Left renal cortex interstitium (tissue), 4 donors: Measurements from ENCODE around the gene ACVR1. TPM values are rescaled to one million over a fixed set of nuclear protein-coding genes. Genes with fewer than 3 reads are reported as not detected.
"Not testable (repeated sequence)": the region's sequence is repeated elsewhere in the genome, so short reads cannot be mapped to it uniquely, and the experiment has no call there.

Source experiments
- DNase-seq, 4 donors: peaks; one replicate each; pipeline ENCODE4 v3.0.0-alpha.2; 2013; ENCODE audit warnings: low read depth in 4 of 4, low spot score in 2 of 4, missing footprints in 1 of 4
- polyA plus RNA-seq, 4 donors: library from polyadenylated mRNA; unstranded; fragments of 120-200 nt; gene quantifications; one replicate each; pipeline ENCODE4 v1.2.1, GENCODE V29; 2013; ENCODE audit not compliant: insufficient read length in 4 of 4

The ACVR1 gene
- polyA plus RNA-seq, 4 donors = 24.5 to 33.8 (median 27.0) TPM

DNA sequence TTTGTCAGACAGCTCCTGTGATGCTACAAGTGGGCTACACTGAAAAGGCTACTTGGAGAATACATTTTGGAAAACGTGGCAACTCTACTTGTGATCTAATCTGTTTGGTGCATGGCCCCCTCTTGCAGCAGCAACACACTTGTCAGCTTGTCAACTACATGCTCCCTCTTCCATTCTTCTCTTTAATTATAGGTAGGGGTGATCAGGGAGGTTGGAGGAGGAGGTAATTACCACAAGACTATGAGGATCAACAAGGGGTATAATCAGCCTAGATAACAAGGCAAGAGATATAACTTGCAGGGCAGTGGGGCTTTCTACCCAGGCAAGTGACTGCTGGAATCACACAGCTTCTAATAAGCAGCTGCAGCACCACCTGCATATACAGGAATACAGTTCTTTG, 104.9 kb downstream of the ACVR1 start:
- DNase-seq = no peak

DNA sequence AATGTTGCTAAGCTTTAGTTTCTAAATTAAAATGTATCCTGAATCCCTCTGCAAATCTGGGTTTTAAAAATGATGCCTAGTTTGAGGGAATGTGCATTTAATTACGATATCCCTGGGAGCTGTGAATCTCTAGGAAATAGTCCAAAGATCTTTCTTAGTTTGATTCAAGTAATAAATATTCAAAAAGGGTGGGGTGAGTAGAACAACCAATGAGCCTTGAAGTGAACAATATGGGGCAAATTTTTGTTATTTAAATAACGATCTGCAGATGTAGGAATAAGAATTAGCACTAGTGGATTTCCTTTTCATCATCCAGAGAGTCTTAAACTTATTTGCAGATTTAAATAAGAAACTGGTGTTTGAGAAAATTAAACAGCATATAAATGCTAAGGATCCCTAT, 106.3 kb downstream of the ACVR1 start:
- DNase-seq = no peak

DNA sequence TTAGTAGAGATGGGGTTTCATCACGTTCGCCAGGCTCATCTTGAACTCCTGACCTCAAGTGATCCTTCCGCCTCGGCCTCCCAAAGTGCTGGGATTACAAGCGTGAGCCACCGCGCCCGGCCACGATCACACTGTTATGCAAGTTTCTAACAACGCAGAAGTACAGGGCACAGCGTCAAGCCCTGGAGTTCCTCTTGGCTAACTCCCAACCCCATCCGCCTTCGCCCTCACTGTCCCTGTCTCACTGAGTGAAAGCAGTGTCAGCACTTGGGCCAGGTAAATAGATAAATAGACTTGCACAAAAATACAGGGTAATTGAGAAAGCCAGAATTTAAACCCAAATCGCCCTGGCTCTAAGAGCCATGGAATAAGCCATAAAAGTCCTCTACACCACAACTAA, 111.7 kb downstream of the ACVR1 start:
- no peak for DNase-seq

DNA sequence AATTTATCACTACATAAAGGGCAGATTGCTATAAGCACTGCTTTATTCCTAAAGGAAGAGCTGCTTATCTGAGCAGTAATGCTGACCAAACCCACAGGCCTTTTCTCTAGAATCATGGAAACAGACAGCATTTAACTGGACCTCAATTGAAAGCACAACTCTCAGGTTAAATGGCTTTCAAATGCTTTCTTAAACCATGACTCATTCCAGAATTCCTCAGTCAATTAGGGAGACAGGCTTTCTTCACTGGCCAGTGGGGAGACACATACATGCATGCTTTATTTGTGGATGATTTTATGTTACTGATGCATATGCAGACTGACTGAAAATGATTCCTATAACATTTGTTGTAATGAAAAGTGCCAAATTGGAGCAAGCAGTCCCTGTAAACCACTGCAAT, 114.6 kb downstream of the ACVR1 start:
- DNase-seq = no peak

DNA sequence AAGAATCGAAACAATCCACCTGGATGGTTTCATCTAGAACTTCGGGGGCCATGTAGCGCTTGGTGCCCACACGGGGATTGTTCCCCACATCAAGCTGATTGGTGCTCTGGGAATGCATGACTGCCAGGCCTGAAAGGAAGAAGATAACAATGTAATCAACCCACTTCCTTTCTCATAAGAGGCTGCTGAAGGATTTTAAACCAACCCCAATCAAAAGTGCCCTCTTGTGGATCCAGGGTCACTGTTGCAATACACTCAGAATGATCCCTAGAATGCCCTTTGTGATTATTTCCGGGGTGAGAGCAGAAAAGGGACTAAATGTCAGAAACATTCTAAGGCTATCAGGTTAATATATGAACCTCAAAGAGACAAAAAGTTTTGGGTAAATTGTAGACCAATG, 115.2 kb downstream of the ACVR1 start:
- no peak for DNase-seq

DNA sequence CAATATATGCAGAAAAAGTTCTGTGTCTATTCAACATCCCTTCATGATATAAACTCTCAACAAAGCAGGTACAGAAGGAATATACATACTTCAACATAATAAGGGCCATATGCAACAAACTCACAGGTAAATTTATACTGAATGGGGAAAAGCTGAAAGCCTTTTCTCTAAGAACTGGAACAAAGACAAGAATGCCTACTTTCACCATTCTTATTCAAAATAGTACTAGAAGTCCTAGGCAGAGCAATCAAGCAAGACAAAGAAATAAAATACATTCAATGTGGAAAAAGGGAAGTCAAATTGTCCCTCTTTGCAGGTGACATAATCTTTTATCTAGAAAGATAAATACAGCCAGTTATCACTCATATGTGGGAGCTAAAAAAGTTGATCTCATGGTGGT, 116.3 kb downstream of the ACVR1 start:
- no peak for DNase-seq

DNA sequence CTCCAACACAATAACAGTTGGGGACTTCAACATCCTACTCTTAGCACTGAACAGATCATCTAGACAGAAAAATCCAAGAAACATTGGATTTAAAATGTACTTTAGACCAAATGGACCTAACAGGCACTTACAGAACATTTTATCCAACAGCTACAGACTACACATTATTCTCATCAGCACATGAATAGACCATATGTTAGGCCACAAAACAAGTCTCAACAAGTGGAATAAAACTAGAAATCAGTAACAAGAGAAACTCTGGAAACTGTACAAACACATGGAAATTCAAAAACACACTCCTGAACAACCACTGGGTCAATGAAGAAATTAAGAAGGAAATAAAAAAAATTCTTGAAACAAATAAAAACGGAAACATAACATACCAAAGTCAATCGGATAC, 117.5 kb downstream of the ACVR1 start:
- no peak for DNase-seq

DNA sequence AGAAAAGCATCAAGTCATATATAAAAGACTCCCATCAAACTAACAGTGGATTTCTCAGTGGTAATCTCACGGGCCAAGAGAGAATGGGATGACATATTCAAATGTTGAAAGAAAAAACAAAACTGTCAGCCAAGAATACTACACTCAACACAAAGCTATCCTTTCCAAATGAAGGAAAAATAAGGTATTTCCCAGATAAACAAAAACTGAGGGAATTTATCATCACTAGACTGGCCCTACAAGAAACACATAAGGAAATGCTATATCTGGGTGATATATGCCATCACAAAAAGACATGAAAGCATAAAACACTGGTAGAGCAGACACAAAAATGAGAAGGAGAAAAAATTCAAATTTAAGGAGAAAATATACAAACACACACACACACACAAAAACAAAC, 118.6 kb downstream of the ACVR1 start:
- no peak for DNase-seq

DNA sequence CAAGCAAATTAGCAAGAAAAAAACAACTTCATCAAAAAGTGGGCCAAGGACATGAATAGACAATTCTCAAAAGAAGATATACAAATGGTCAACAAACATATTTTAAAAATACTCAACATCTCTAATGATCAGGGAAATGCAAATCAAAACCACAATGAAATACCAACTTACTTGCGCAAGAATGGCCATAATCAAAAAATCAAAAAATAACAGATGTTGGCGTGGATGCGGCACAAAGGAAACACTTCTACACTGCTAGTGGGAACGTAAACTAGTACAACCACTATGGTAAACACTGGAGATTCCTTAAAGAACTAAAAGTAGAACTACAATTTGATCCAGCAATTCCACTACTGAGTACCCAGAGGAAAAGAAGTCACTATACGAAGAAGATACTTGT, 119.7 kb downstream of the ACVR1 start:
- not testable (repeated sequence) for DNase-seq

DNA sequence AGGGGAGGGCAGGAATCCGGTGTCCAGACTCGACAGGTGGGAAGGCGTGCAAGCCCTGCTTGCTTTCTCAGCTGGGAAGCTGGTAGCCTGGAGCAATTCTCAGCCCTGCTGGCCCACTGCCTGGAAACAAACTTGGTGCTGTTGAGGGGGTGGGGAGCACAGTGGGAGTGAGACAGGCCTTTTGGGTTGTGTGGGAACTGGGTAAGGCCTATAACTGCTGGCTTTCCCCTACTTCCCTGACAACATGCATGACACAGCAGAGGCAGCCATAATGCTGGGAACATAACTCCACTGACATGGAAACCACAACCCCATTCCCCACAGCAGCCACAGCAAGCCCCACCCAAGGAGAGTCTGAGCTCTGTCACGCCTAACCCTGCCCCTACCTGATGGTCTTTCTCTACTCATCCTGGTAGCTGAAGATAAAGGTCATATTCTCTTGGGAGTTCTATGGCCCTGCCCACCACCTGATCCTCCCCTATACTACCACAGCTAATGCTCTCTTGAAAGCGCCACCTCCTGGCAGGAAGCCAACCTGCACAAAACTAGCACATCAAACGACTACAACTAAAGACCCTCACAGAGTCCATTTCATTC, 124.6 kb downstream of the ACVR1 start:
- DNase-seq = no peak

DNA sequence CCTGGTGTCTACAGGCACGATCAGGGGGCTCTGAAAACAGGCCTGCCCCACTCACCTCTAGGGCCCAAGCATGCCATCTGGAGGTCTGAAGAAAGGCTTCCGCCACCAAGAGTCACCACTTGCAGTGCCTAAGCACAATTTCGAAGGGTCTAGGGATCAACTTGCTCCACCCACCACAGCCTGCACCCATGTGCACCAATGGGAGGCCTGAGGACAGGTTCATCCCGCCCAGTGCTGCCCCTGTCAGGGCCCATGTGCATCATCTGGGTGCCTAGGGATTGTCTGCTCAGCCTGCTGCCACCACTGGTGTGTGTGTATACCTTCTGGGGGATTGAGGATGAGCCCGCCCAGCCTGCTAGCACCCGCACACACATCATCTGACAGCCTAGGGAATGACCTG, 126.4 kb downstream of the ACVR1 start:
- DNase-seq = no peak

DNA sequence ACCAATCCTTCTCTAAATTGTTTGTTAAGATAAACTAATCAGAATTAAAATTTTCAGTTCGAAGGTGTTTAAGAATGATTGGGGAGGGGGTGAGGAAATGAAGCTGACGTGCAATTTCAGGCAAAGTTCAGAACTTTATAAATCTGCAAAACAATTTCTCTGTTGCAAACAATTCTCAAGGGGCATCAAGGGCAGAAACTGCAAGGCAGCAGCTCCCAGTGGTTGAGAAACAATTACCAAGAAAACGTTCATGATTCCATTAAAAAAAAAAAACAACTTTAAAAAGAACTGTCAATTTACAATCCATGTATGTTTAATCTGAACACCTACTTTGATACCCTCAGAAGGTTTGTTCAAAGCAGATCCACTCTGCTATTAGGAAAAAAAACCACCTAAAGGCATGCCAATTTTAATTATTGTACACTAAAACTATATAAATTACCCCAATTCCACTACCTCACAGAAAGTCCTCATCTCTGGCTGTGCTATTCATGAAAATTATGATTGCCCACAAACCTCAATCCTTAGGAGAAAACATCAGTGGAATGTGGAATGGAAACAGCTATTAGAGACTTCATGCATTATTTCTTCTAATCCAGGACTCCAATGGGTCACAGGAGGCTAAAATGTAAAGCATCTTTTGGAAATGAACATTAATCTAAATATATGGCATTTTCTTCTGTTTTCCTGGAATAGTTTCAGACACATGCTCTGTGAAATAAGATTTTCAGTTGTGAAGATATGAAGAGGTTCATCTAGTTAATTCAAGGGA, 127.6 kb downstream of the ACVR1 start:
- no peak for DNase-seq

DNA sequence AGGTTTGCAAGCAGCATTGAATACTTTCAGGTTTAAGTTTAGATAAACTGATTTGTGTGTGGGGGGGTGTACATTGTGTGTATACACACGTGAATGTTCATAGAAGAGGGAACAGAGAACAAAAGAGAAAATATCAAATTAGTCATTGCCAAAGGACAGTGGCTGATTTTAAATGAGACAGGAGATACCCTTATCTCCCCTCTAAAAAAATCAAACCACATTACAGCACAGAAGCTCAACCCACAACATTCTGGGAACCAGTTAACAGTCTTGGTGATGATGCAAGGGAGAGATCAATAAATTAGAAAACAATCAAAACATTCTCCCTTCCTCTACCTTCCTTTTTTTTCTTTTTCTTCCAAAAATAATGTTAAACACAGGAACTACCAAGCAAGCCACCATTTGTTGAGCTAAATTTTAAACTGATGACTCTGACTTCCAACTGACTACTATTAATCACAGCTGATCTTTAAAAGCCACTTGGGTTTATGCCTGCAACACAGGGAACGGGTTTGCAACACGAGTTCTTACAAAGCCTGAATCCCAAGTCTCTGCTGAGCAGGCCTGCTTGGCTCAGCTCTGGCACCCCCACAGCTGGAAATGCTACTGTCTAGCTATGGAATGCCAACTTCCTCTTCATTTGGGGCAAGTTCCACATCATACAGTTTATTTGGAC, 128.3 kb downstream of the ACVR1 start:
- no peak for DNase-seq

DNA sequence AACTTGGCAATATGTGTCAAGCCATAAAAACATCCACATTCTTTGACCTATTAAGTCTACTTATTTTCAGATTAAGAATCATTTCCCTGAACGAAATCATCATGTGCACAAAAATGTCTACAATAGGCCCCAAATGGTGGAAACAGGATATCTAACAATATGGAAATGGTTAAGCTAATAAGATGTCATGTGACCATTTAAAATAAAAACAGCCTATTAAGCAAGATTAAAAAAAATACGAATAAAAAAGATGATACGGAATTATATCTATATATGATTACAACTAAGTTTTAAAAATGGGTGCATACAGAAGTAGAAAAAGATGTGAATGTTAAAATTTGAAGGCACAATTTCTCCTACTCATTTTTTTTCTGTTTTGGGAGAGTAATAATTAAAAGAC, 128.8 kb downstream of the ACVR1 start:
- no peak for DNase-seq

DNA sequence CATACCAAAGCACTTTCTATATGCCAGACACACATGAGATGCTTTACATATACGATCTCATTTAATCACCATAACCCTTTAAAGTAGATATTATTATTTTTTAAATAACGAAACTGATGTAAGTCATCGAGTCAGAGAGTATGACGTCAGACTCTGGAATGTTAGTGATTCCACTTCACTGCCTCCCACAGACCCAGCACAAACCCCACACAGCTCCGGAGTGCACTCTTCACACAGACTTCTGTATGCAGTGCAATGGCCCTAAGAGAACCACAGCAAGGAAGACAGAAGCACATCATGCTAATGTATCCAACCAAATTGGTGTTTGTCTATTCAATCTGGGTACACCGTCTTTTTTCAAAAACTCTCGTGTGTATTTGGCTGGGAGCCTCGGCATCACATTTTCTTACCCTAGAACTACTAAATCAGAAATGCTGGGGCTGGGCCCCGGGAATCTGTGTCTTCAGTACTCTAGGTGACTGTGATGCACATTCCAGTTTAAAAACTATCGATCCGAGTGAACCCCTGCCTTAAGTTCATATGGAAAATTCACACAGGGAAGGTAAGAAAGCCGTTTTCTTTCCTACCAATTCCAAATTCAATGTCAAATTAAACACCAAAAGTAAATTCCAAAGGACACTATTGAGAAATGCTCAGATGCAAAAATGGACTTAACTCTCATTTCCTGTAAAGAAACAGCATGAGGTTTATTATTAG, 129.7 kb downstream of the ACVR1 start:
- no peak for DNase-seq

DNA sequence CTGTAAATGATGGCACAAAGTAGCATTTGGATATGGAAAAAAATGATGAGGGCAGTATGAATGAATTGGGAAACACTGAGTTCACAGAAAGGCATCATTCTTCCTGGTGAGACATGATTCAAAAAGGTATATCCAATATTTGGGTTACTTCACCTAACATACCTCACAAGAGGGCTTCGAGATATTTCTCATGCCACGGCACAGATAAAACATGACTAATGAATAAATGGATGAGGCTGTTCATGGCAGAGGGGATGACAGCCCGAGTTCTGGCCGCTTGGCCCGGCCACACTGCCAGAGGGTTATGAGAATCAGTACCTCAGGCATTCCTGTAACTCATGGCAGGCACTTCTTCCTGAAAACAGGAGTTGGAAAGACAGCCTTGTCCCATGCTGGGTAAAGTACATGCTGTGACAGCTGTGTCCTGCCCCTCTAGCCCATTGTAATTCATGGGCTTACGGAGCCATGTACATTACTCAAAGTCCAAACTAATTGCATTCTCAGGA, 131.5 kb downstream of the ACVR1 start:
- DNase-seq = no peak

DNA sequence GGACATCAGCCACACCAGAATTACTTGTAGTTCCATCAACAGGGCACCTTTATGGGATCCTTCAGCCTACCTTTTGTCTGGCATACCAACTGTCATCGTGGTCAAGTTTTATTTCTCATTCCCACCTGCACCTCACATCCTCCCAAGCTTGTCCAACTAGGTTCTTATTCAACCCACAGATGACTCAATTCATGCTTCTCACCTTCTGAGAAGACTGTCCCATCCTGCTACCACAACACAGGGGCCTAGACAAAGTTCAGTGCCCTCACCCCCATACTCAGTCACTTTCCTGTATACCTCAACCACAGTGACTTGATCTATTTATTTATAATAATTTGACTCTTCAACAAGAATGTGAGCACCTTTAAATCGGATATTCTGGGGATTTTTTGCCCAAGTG, 133.1 kb downstream of the ACVR1 start:
- DNase-seq = no peak

DNA sequence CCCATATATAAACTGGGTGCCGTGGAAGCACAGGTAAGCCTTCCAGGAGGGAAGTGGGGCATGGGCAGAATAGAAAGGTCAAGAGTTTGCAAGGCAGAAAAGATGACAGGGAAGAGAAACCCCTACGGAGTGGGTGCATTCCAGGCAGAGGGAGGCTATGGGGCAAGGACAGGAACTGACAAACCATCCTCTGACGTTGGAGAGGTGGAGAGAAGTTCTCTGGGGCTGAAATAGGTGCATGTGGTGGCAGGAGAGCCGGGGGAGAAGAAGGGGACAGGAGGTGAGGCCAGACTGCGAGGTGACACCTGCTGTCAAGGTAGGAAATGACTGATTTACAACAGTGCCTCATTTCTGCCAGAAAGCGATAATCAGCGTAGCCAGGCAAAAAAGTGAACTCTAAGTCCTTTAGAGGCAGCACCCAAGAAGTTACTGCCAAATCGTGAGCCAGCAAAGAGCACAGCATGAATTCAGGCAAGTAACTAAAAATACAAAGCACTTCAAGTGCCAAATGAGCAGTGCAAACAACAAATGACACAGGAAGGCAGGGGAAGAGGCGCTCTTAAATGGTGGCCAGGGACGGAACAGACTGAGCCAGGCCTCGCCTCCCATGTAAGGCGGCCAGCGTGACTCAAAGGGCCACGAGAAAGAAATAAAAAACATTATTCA, 134.2 kb downstream of the ACVR1 start:
- DNase-seq = no peak

DNA sequence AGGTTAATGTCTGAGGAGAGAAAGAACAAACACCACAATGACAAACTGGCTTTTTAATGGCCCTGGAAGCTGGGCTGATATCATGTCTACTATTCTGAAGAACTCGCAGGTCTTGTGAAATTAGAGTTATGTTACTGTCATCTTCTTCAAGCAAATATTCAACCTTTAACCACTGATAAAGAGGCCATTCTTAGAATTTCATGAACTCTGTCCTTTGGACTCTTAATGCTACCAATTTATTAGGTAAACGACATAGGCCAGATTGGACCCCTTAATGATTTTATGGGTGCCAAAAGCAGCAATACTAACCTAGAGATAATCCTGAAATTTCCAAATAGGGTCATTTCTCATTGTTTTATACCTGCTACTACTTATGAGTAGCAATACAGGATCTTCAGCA, 138.5 kb downstream of the ACVR1 start:
- DNase-seq = no peak

DNA sequence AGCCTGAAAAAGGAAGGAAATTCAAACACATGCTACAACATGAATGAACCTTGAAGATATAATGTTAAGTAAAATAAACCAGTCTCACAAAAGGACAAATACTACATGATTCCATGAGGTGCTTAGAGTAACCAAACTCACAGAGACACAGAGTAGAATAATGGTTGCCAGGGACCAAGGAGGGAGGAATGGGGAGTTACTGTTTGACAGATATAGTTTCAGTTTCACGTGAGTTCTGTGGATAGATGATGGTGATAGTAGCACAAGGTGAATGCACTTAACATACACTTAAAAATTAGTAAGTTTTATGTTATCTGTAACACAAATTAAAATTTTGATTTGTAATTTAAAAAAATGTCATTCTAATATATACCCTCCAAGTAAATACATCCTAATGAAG, 140.6 kb downstream of the ACVR1 start:
- DNase-seq = no peak

DNA sequence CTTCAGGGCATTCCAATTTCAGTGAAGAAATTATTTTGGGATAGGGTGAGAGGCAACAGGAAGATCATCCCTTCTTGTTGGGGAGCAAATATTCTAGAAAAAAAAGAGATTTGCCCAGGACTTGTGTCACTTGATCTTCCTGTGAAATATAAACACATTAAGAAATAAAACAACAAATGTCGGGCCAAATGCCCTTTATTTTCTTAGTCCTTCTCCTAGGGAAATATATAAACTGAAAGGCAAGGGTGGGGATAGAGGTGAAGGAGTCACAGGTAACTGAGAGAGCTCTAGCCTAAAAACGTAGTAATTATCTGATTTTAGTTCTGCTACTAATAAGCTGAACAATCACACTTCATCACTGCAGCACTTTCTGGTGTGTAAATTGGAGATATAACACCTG, 142.9 kb downstream of the ACVR1 start:
- no peak for DNase-seq
